GM12878 (cell line): ENCODE results near the gene CCT6A. TPM values are rescaled to one million over a fixed set of nuclear protein-coding genes. Genes with fewer than 3 reads are reported as not detected.

Experiments used
- ATAC-seq: fragments of 200-7000 bp; cut with Tn5 transposase; 3 replicates; pipeline ENCODE4 v1.9.1; 2020; ENCODE audit warnings: mild to moderate bottlenecking, moderate library complexity
- BruUV-seq: library from RNA; stranded (reverse); fragments of 400-500 nt; replicated peaks from 2 replicates; lab custom pipeline; 2021; lab: Mats Ljungman, UMichigan
- CTCF ChIA-PET: fragments of 300-600 bp; sonication (Branson Sonifier 250); formaldehyde crosslinking; extraction: SDS; loops from one replicate; lab custom pipeline; 2021; ENCODE audit warnings: inconsistent platforms; lab: Yijun Ruan, JAX
- POLR2A ChIA-PET: fragments of 350-600 bp; formaldehyde crosslinking; extraction: SDS; loops from one replicate; lab custom pipeline; 2021; ENCODE audit warnings: inconsistent platforms; lab: Charles Lee
- RAD21 ChIA-PET: fragments of 300-600 bp; sonication (Branson Sonifier 250); formaldehyde crosslinking; loops from one replicate; lab custom pipeline; 2023; ENCODE audit warnings: antibody characterized with exemption; ENCODE audit not compliant: unreplicated experiment; lab: Charles Lee
- SMC1A ChIA-PET: fragments of 300-600 bp; sonication (Branson Sonifier 250); formaldehyde crosslinking; loops from one replicate; lab custom pipeline; 2023; ENCODE audit not compliant: unreplicated experiment, uncharacterized antibody; lab: Charles Lee
- DNase-seq: peaks from one replicate; pipeline ENCODE4 v3.0.0-alpha.2; 2011; ENCODE audit warnings: low read depth, low spot score
- FAIRE-seq: peaks from 3 replicates; lab custom pipeline; 2011; peaks lifted over from hg19 to GRCh38; lab: Jason Lieb, UNC
- H2AFZ ChIP-seq: 2 replicates; pipeline ENCODE4 v1.6.0; 2011; ENCODE audit warnings: low read depth, low read length, control low read depth; ENCODE audit not compliant: control insufficient read depth
- H3K27ac ChIP-seq: 2 replicates; pipeline ENCODE4 v1.5.1; 2011; ENCODE audit warnings: control low read depth; ENCODE audit not compliant: control insufficient read depth, insufficient read depth
- H3K27me3 ChIP-seq, 2 experiments: replicated peaks in 1 of 2; 2 replicates each; pipeline versions ENCODE4 v1.6.0 to v1.6.1; 2011; ENCODE audit warnings: low read length in 1 of 2; ENCODE audit not compliant: control insufficient read depth in 2 of 2, insufficient read depth in 2 of 2
- H3K36me3 ChIP-seq, 2 experiments: 2 replicates each; pipeline ENCODE4 v1.5.1; 2011; ENCODE audit warnings: low read length in 1 of 2; ENCODE audit not compliant: control insufficient read depth in 2 of 2, insufficient read depth in 2 of 2
- H3K4me1 ChIP-seq: 2 replicates; pipeline ENCODE4 v1.6.1; 2011; ENCODE audit warnings: mild to moderate bottlenecking, low read length, moderate library complexity, mixed read lengths; ENCODE audit not compliant: control insufficient read depth, insufficient read depth
- H3K4me2 ChIP-seq: 2 replicates; pipeline ENCODE4 v1.6.0; 2011; ENCODE audit warnings: control low read depth; ENCODE audit not compliant: control insufficient read depth, insufficient read depth
- H3K4me3 ChIP-seq: fragments of 200-600 bp; sonication (generic); 2 replicates; pipeline ENCODE4 v1.5.1; 2016
- H3K79me2 ChIP-seq: 2 replicates; pipeline ENCODE4 v1.6.0; 2011; ENCODE audit warnings: low read length; ENCODE audit not compliant: control insufficient read depth, insufficient read depth
- H3K9ac ChIP-seq: 2 replicates; pipeline ENCODE4 v1.8.0; 2011; ENCODE audit warnings: low read length, control low read depth, mixed read lengths; ENCODE audit not compliant: control insufficient read depth, insufficient read depth
- H3K9me3 ChIP-seq: replicated peaks from 3 replicates; pipeline ENCODE4 v1.5.1; 2011; ENCODE audit warnings: mild to moderate bottlenecking, low read length; ENCODE audit not compliant: control insufficient read depth, insufficient read depth
- H4K20me1 ChIP-seq: 2 replicates; pipeline ENCODE4 v1.6.0; 2011; ENCODE audit not compliant: control insufficient read depth, insufficient read depth
- BACH1 ChIP-seq: fragments of 450-650 bp; IDR thresholded peaks from 2 replicates; pipeline ENCODE4 v1.6.1; 2017; ENCODE audit warnings: mild to moderate bottlenecking, borderline replicate concordance
- CHD2 ChIP-seq: IDR thresholded peaks from 2 replicates; pipeline ENCODE4 v1.6.1; 2011; ENCODE audit warnings: low read depth, low read length, improper control_type of control experiment, borderline replicate concordance
- E4F1 ChIP-seq: fragments of 450-650 bp; IDR thresholded peaks from 2 replicates; pipeline ENCODE4 v1.6.1; 2018; ENCODE audit warnings: borderline replicate concordance, mild to moderate bottlenecking; ENCODE audit not compliant: partially characterized antibody
- EED ChIP-seq: sonication (generic); IDR thresholded peaks from 2 replicates; pipeline ENCODE4 v1.6.1; 2016; ENCODE audit warnings: antibody characterized with exemption, low read depth
- FOS ChIP-seq: IDR thresholded peaks from 3 replicates; pipeline ENCODE4 v1.6.1; 2011; ENCODE audit warnings: borderline replicate concordance; ENCODE audit not compliant: insufficient read length; ENCODE audit errors: extremely low read depth
- HCFC1 ChIP-seq: fragments of 150-350 bp; IDR thresholded peaks from 2 replicates; pipeline ENCODE4 v1.6.1; 2014; ENCODE audit warnings: low read length
- IKZF1 ChIP-seq: fragments of 450-650 bp; conservative IDR thresholded peaks from 2 replicates; pipeline ENCODE4 v1.6.1; 2017; ENCODE audit warnings: antibody characterized with exemption, mild to moderate bottlenecking
- KAT2A ChIP-seq: conservative IDR thresholded peaks from 2 replicates; pipeline ENCODE4 v1.6.1; 2011; ENCODE audit warnings: low read depth, low read length; ENCODE audit not compliant: control insufficient read depth
- MEF2B ChIP-seq: fragments of 450-650 bp; IDR thresholded peaks from 2 replicates; pipeline ENCODE4 v1.6.1; 2018; ENCODE audit warnings: mild to moderate bottlenecking, moderate library complexity; ENCODE audit not compliant: partially characterized antibody, poor library complexity, severe bottlenecking
- NFIC ChIP-seq: IDR thresholded peaks from 2 replicates; pipeline ENCODE4 v1.6.1; 2012; ENCODE audit warnings: low read depth, mild to moderate bottlenecking, inconsistent platforms, low read length, moderate library complexity
- TARDBP ChIP-seq: IDR thresholded peaks from 2 replicates; pipeline ENCODE4 v1.6.1; 2016; ENCODE audit warnings: borderline replicate concordance
- ZBTB11 ChIP-seq: fragments of 450-650 bp; formaldehyde crosslinking; IDR thresholded peaks from 2 replicates; pipeline ENCODE4 v1.5.0; 2022; ENCODE audit warnings: mild to moderate bottlenecking, missing genetic modification characterization
- ZNF217 ChIP-seq: fragments of 450-650 bp; IDR thresholded peaks from 2 replicates; pipeline ENCODE4 v1.6.1; 2017; ENCODE audit warnings: antibody characterized with exemption, mild to moderate bottlenecking
- ZSCAN29 ChIP-seq: fragments of 450-650 bp; IDR thresholded peaks from 2 replicates; pipeline ENCODE4 v1.6.1; 2017; ENCODE audit warnings: mild to moderate bottlenecking, moderate library complexity
- WGBS: methylation state at CpG from one replicate; pipeline ENCODE4 v1.1.6; 2016; ENCODE audit warnings: low lambda C conversion rate; ENCODE audit not compliant: insufficient replicate concordance, insufficient coverage; ENCODE audit errors: missing lambda C conversion rate; 5-methylcytosine and 5-hydroxymethylcytosine counted together
- in situ Hi-C: fragments of 300-500 bp; cut with MboI; formaldehyde crosslinking; loops from 9 replicates; pipeline ENCODE4 v1.14.3; 2018; ENCODE audit warnings: mixed read lengths
- intact Hi-C: fragments of 100-400 bp; cut with micrococcal nuclease; formaldehyde crosslinking; loops from one replicate; pipeline ENCODE4 v1.14.2; 2022; ENCODE audit not compliant: unreplicated experiment
- polyA plus RNA-seq, 11 experiments: library from polyadenylated mRNA; depleted of rRNA in 4 of 11; unstranded in 6 of 11; stranded (reverse) in 5 of 11; fragments of >200 nt; fragmentation: Nextera tagmentation in 4 of 11; fragmentation: Illumina TruSeq in 1 of 11; extraction: Ambion mirVana in 4 of 11; extraction: Trizol in 1 of 11; gene quantifications; 1 replicate in 1 of 11; 2 replicates in 10 of 11; pipeline versions ENCODE4 v1.2.1 to v1.2.3, GENCODE V29; 2011 to 2016; ENCODE audit warnings: inconsistent platforms in 2 of 11, missing spikeins in 2 of 11, low read depth in 1 of 11
- total RNA-seq, 4 experiments: library from RNA; depleted of rRNA in 3 of 4; stranded (reverse); fragments of >200 nt in 3 of 4; fragmentation: Illumina TruSeq in 1 of 4; extraction: Trizol in 1 of 4; gene quantifications; 2 replicates each; pipeline versions ENCODE4 v1.2.1 to v1.2.3, GENCODE V29; 2013 to 2021

Gene CCT6A
- total and polyA plus RNA-seq, 10 of the 15 experiments (the other 5 are each of a cell fraction or from before 2014, with no cell fraction given), result 191 to 480 (median 296) TPM

GRCh38 chr7:56063882-56064625, 12.5 kb downstream of the CCT6A start, which contains the start of gene SUMF2:
Gene SUMF2 (plus strand): TSS chr7:56064286. CDS start chr7:56064312, 26 bp downstream.
- SMC1A ChIA-PET, result interaction anchor here (0.7 to 2.5 kb wide), 4 partner anchors 9 to 30 kb away, joined by 4 to 13 read pairs (median 5); partner anchors contain the start of genes CCT6A and PSPH
- no peaks in the 10 kb centered on the region for H3K27me3 ChIP-seq
- DNase-seq, result peak; percentile 78
- peak within 1 kb of the TSS; percentile 83 for H3K9ac ChIP-seq
- no peaks in the 10 kb centered on the region for H3K9me3 ChIP-seq
- peaks cover 1 to 21% of the 10 kb centered on the region in 2 experiments; a peak in 3 of 4 replicates for H3K36me3 ChIP-seq
- peak within 1 kb of the TSS; percentile 71 for H3K27ac ChIP-seq
- CTCF ChIA-PET, result interaction anchor here (1.0 to 4.3 kb wide), 6 partner anchors 8 to 423 kb away, joined by 3 to 34 read pairs (median 6); partner anchors contain the start of genes CCT6A and PSPH
- peak within 1 kb of the TSS; percentile 75 for H2AFZ ChIP-seq
- TSS peak; percentile 82 for BruUV-seq
- ATAC-seq, result peak; percentile 95
- no peak for FAIRE-seq
- peak within 1 kb of the TSS; percentile 45 for H3K4me2 ChIP-seq
- H4K20me1 ChIP-seq, result no peaks in the 10 kb centered on the region
- H3K79me2 ChIP-seq, result peaks cover 20% of the 10 kb centered on the region
- WGBS, result 1% methylated on average over 49 of the region's 49 CpGs
- in situ Hi-C loops, result no loop called here
- H3K4me3 ChIP-seq, result peak within 1 kb of the TSS; percentile 72
- POLR2A ChIA-PET, result interaction anchor here (0.5 to 4.3 kb wide), 7 partner anchors 10 to 546 kb away, joined by 3 to 29 read pairs (median 5); partner anchors contain the start of genes CCT6A, CHCHD2 and PSPH
- RAD21 ChIA-PET, result interaction anchor here (1.3 to 3.6 kb wide), 4 partner anchors 10 to 65 kb away, joined by 4 to 23 read pairs (median 8); partner anchors contain the start of genes CCT6A and PSPH
- intact Hi-C loops, result loop anchor here (1.0 to 5.0 kb wide), 4 partner anchors 13 to 757 kb away; partner anchors contain the start of genes CCT6A and PSPH
- peaks cover 6% of the 10 kb centered on the region; the same call in 1 of the 2 replicates for H3K4me1 ChIP-seq
- TF ChIP-seq ZNF217 (no peak), TARDBP (0 out of 2 replicates have a peak, but pooled peaks have one; percentile 53), BACH1 (peak; percentile 88), MEF2B (no peak), E4F1 (no peak), HCFC1 (peak; percentile 48), ZBTB11 (CRISPR knock-in tag) (peak; percentile 24; the same call in 1 of the 2 replicates), KAT2A (no peak), ZSCAN29 (no peak), IKZF1 (peak; percentile 100), FOS (no peak), CHD2 (peak; percentile 82), EED (no peak; the same call in none of the 2 replicates), NFIC (no peak)
